HG03565 (cell line): ENCODE results near the gene TMEM183A.
"Not testable (repeated sequence)": the region's sequence is repeated elsewhere in the genome, so short reads cannot be mapped to it uniquely, and the experiment has no call there.

Source experiments
- ATAC-seq: cut with Tn5 transposase; IDR thresholded peaks from one replicate; pipeline ENCODE4 v1.9.1; 2021; ENCODE audit warnings: mild to moderate bottlenecking, moderate library complexity; ENCODE audit not compliant: unreplicated experiment

The TMEM183A gene

DNA sequence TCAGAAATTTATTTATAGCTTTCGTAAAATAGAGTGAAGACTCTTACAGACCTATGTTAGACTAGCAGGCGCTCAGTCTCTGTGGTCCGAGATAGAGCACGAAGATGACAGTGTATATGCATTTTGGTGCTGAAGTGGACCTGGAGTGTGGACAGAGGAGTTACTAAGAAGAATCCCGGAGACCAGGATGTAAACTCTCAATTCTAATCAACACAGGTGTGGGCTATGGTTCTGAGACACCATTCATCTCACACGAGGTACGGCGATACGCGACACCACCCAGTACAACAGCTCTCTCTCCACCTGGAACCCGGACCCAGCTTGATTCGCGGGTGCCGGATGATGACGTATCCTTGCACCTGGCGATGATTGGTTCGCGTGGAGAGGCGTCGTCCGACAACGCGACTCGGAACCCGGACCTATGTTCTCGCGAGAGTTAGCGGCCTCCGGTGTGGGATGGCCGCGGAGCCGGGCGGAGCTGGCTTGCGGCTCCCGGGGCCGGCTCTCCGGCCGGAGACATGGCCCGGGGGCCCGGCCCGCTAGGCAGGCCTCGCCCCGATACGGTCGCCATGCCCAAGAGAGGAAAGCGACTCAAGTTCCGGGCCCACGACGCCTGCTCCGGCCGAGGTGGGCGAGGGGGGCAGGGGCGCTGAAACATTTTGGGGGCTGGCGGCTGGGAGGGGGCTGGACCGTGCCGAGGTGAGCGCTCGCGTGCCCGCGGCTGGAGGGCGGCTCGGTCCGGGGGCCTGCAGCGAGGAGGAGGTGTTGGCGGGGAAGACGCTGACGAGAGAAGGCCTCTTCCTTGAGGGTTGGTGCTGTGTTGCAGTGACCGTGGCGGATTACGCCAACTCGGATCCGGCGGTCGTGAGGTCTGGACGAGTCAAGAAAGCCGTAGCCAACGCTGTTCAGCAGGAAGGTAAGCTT, at the start of gene TMEM183A:
Gene TMEM183A, plus strand, starts transcription at position 427 of the 924 bp plus-strand sequence. Its CDS starts 92 bp downstream, at position 519.
- ATAC-seq = peak; percentile 92

DNA sequence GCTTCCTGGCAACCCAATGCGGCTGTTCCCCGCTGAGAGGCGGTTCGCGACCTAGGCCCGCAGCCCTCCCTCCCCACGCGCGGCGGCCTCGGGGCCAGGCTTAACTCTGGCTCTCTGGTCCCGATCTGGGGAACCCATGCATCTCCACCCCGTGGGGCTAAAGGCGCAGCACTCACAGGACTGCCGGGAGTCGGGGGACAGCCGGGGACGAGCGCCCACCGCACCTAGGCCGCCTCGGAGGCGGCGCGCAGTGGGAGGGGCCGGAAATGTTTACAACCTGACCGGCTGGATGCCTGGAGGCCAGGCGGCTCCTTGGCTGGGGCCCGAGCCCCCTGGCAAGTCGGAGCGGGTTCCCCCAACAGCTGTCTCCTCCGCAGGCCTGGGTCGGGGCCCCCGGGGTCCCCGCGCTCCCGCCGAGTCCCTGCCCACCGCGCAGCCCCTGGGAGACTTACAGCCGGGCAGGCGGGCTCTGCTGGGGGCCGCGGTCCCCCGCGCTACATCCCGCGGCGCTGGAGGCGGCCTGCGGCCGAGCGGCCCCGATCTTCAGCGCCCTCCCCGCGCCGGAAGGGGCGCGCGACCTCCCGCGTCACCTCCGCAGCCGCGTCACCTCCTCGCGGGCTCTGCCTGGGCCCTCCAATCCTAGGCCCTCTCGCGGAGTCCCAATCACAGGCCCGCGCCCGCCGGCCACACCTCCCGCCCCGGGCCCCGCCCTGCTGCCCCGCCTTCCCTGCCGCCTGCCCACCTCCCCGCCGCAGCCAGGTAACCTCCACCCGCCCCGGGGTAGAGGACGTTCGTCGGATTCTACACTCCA, 49.2 kb upstream of the TMEM183A start, which contains the start of gene ADIPOR1:
Gene ADIPOR1, minus strand, starts transcription at position 580 of the 811 bp plus-strand sequence. CDS start 7,242 bp downstream, outside the sequence.
- peak; percentile 88 for ATAC-seq

DNA sequence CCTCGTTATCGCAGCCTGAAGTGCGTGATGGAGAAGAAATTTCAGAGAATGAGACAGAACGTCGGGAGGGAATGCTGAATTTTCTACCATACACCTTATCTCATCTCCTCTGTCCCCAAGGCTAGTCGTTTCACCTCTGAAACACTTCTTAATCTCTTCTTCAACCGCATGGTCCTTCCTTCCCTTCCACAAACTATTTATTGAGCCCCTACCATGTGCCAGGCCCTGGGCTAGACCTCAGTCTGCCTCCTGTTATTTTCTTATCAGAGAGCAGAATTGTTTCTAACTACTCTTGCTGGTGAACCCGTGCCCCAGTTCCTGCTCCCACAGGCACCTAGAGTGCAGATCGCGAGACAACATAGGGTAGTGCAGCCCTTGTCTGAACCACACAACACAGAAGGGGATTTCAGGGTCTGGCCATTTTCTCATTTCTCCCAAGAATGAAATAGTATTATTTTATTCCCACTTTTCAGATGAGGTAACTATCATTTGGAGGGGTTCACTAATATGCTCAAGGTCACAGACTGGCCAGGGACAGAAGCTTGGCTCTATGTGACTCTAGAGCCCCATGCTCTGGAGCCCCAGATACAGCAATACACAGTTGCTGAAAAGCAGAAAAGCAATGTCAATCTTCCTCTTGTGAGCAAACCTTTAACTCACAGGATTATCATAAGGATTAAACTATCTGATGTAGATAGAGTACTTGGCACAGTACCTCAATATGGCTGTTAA, 48.5 kb upstream of the TMEM183A start:
- ATAC-seq = no peak

DNA sequence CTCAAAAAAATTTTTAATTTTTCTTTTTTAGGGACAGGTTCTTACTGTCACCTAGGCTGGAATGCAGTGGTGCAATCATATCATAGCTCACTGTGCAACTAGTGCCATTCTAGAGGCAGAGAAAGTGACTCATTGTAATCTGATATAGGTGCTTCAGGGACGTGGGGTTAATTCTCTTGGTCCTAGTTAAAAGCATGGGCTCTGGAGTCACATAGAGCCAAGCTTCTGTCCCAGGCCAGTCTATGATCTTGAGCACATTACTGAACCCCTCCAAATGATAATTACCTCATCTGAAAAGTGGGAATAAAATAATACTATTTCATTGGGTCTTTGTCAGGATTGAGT, 47.9 kb upstream of the TMEM183A start:
- ATAC-seq = no peak

- ATAC-seq = no peak
Measured at GRCh38 chr1:202961220-202961880, 45.8 kb upstream of the TMEM183A start.

DNA sequence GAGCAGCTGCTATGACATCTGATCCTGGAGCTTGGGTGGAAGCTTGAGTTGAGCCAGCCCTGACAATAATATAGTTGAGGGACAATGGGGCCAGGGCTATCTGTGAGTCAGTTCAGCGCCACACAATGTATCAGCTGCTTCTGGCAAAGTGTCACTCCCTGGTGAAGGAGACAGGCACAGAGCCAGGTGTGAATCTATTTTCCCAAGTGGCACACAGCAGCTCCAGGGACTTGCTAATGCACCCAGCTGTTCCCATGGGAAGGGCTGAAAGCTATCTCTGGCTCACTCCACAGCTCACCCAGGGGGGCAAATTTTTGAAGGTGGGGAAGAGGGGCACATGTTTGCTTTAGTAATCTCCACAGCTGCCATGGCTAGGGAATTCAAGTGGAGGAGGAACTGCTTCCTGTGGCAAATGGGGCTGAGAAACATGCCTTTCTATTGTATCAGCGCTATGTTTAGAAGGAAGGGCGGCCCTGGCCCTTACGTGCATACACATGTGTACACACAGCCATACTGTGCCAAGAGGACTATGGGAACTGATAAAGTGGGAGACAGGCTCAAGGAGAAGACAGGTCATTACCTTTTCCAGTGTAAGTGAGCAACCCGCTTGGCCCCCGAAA, 42.3 kb upstream of the TMEM183A start:
- ATAC-seq = no peak

- no peak for ATAC-seq
Measured at GRCh38 chr1:202965422-202965821, 41.8 kb upstream of the TMEM183A start.

GRCh38 chr1:202966006-202966898, 40.9 kb upstream of the TMEM183A start:
- ATAC-seq = no peak

DNA sequence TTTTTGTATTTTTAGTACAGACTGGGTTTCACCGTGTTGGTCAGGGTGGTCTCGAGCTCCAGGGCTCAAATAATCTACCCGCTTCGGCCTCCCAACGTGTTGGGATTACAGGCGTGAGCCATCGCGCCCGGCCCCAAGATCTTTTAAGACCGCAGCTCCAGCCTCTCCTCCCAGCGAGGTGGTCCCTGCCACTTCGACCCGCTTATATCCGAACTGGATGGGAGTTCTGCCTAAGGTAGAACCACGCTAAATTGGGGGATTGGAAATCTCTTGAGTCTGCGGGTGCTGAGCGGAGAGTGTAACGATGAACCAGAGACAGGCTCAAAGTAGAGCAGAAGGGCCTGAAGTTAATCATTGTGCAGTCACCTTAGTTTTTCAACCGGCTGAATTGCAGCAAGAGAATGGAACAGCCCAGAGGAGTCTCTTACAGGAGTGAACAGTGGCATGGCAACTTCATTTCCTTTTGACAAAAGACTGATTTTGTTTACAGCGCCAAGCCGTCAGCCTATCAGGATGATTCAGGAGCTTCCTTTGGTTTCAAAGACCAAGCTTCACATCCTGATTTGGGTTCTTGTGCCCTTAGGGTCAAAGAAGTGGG, 39.4 kb upstream of the TMEM183A start:
- no peak for ATAC-seq

DNA sequence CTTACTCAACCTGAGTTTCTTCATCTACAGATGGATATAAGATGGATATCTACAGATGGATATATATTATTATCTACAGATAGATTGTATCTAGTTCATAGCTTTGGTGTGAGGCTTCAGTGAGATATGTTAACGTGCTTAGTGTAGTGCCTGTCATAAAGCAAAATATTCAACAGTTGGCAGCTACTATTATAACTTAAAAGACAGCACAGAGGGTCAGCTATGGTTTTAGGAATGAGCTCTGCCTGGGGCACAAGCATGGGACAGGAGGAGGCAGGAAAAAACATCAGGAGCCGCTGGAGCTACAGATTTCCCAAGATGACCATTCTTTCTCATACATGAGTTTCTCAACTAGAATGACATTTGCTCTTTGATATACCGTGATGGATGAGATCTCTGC, 38.8 kb upstream of the TMEM183A start:
- ATAC-seq = no peak

GRCh38 chr1:202968895-202969295, 38.3 kb upstream of the TMEM183A start:
- ATAC-seq = no peak

- no peak for ATAC-seq
Measured at GRCh38 chr1:202972046-202972445, 35.1 kb upstream of the TMEM183A start.

DNA sequence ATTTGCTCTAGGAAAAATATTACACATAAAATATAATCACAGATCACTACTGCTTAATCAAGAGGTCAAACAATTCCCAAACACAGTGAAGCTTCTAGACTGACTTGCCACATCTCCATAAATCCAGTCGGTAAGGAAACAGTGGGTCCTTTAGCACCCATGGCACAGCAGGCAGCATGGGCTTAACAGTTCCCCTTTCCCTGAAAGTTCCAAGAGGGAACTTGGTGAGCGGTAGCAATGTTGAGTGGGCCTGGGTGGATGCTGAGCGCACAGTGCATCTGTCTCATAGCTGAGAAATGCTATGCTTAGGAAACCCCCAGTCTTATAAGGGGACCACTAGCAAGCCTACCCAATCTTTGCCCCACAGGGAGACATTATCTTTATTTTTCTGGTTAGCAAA, 32.3 kb upstream of the TMEM183A start:
- ATAC-seq = no peak

GRCh38 chr1:202976633-202977032, 30.5 kb upstream of the TMEM183A start:
- no peak for ATAC-seq

GRCh38 chr1:202979459-202979858, 27.7 kb upstream of the TMEM183A start:
- no peak for ATAC-seq

GRCh38 chr1:202981939-202982338, 25.2 kb upstream of the TMEM183A start:
- no peak for ATAC-seq

DNA sequence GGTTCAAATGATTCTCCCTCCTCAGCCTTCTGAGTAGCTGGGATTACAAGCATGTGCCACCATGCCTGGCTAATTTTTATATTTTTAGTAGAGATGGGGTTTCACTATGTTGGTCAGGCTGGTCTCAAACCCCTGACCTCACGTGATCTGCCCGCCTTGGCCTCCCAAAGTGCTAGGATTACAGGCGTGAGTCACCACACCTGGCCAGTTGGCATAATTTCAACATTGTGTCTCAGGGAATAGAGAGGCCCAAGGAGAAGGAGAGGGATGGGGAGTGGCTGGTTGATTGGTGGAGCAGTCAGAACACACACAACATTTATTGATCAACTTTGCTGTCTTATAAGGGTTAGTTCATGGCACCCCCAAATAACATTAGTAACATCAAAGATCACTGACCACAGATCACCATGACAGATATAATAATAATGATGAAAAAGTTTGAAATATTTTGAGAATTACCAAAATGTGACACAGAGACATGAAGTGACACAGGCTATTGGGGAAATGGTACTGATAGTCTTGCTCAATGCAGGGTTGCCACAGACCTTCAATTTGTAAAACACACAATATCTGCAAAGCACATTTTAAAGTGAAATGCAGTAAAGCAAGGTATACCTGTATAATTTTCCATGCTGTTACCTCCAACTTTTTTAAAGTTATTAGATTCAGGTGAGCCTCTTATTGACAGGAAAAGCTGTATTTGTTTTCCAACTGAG, 24.3 kb upstream of the TMEM183A start:
- ATAC-seq = no peak

GRCh38 chr1:202986120-202986519, 21.1 kb upstream of the TMEM183A start:
- not testable (repeated sequence) for ATAC-seq
